GM19099 (cell line): ENCODE data around the gene DCC.

ENCODE experiments used
- POLR2A ChIP-seq: IDR thresholded peaks from 3 replicates; pipeline ENCODE4 v1.6.1; 2011; ENCODE audit warnings: low read depth; ENCODE audit not compliant: insufficient read length; ENCODE audit errors: extremely low read depth

DCC gene

GRCh38 chr18:52615943-52616342 is 275.9 kb downstream of the DCC start:
- TF ChIP-seq POLR2A: no peak

GRCh38 chr18:52617931-52618330 is 277.9 kb downstream of the DCC start:
- no peak for TF ChIP-seq POLR2A

- no peak for TF ChIP-seq POLR2A
These were observed 281.0 kb downstream of the DCC start for GRCh38 chr18:52620926-52621439.

DNA sequence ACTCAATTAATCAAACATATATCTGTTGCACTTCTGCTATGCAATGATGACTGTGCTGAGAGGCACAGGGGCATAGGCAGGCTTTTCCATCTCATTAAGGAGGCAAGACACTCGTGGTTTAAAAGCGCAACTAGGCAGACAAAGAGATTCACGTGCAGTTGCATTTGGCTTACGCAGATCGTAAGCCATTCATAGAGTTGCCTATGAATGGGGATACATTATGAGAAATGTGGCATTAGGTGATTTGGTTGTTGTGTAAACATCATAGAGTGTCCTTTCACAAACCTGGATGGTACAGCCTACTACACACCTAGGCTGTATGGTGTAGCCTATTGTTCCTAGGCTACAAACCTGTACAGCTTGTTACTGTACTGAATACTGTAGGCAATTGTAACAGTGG is 284.7 kb downstream of the DCC start:
- TF ChIP-seq POLR2A: no peak

DNA sequence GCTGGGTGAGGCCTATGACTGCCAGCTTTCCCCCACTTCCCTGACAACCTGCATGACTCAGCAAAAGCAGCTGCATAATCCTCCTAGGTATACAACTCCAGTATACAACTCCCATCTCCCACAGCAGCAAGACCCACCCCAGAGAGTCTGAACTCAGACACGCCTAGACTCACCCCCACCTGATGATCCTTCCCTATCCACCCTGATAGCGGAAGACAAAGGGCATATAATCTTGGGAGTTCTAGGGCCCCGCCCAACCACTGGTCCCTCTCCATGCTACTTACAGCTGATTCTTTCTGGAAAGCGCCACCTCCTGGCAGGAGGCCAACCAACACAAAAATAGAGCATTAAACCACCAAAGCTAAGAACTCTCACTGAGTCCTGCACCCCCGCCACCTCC is 296.5 kb downstream of the DCC start:
- TF ChIP-seq POLR2A: no peak

DNA sequence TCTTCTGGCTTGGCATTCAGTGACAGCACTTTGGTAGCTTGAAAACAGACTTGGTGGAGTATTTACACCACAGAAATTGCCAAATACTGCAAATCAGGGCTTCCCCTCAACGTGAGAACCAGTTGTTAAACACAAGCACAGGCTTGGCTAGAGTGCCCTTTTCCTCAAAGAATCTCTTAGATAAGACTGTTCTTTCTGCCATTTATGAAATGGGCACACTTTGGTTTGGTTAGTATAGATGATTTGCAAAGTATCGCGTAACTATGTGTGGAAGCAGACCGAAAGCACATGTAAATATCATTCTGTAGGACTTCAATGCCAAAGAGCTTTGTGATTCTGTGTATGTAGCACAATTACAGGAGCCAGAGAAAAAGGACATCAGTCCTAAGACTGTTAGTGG is 308.2 kb downstream of the DCC start:
- TF ChIP-seq POLR2A: no peak

- TF ChIP-seq POLR2A: no peak
These were observed 312.4 kb downstream of the DCC start for GRCh38 chr18:52652391-52652790.

DNA sequence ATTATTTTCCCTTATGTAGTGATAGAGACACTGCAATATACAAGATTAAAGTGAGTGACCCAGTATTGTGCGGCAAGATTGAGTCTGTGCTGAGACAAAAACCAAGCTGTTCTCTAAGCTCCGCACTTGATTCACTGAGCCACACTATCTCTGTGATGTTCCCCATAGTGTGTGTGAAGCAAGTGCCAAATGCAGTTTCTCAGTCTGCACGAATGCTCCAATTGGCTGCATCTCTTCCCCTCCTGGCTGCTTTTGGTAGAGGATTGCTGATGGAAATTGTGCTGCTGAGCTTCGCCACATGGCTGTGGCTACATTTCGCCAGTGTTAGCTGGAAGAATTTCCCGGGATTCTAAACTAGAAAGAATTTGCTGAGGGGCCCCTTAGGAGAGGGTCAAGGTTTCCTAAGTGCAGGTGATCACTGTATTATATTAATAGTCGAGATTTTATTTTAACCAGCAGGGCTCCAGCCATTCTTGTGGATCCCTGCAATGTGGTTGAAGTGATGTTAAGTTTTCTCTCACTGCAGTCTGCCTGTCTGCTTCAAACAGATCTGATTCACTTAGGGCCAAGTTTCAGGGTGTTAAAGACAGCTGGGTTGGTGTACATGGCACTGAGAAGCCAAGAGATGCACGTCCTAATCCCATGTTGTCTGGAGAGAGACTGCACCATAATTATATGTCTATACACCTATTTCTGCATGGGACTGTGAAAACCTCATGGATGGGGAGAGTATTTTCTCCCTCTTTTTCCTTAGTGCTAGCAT is 317.2 kb downstream of the DCC start:
- TF ChIP-seq POLR2A: no peak

GRCh38 chr18:52667463-52668065 is 327.6 kb downstream of the DCC start:
- TF ChIP-seq POLR2A: no peak

- TF ChIP-seq POLR2A: no peak
These were observed 330.9 kb downstream of the DCC start for GRCh38 chr18:52670896-52671295.

- no peak for TF ChIP-seq POLR2A
These were observed 338.0 kb downstream of the DCC start for GRCh38 chr18:52678034-52678433.

DNA sequence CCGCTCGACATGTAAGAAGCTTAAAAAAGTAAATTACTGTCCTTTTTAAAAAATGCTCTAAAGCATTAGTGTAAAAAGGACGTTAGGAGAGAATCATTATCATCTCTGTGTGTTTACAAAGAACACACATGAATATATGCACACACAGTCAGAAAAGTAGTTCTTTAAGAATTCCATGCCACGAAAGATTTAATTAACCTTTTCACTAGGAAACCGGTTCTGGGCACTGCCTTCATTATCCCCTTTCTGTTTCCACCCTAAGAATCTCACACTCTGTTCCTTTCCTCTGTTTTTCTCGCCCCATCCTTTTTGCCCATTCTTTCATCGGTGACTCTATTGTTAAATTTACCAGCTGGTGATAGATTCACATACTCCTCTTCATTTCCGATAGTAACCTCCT is 338.6 kb downstream of the DCC start:
- no peak for TF ChIP-seq POLR2A

DNA sequence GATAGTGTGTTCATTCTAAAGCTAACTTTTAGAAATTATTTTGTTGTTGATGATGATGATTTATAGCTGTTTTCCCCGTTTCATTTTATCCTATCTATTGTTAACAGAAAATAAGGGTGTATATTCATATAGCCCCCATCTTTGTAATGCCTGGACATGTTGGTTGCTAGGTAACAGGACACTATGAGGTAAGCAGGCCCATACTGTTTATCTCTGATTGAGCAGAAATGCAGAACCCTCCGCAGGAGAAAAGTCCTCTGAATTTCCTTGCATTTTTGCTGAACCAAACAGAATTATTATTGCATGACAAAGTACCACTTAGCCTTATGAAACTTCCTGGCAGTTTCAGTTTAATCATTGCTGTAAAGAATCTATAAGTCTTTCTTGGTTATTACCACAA is 339.4 kb downstream of the DCC start:
- TF ChIP-seq POLR2A: no peak

GRCh38 chr18:52682260-52682659 is 342.3 kb downstream of the DCC start:
- TF ChIP-seq POLR2A: no peak

DNA sequence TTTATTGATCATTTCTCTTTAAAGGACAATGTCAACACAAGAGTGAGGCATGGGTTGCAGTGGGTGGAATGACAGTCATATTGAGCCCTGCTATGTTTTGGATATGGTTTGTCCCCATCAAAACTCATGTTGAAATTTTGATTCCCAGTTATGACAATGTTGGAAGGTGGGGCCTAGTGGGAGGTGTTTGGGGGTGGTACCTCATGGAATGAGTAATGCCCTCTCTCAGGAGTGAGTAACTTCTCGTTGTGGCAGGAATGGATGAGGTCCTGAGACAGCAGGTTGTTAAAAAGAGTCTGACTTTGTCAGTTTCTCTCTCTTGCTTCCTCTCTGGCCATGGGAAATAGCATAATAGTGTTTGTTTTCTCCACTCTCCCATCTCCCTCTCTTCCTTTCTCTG is 345.3 kb downstream of the DCC start:
- no peak for TF ChIP-seq POLR2A

DNA sequence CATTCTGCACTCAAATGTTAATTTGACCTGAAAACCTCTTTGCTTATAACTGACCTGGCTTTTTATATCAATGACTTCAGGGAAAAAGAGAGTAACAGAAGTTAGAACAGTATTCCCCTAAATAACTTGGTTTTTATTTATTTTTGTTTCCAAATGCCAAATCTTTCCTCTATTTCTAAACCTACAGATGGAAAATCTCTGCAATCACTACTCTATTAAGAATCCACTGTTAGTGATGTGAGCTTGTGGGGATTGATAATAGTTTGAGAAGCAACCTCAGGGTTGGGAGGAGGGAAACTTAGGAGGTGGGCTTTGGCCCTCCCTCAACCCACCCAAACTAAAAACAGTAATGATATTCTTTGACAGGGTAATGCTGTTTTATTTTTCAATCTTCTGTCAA is 351.8 kb downstream of the DCC start:
- no peak for TF ChIP-seq POLR2A
